ENCODE data around the gene NREP.

- TF ChIP-seq CTCF (IDR thresholded peaks at IDR 0.05) = no peak
- TF ChIP-seq POLR2A (IDR thresholded peaks at IDR 0.05) = no peak
Measured at GRCh38 chr5:111744455-111744854, 12.5 kb downstream of the NREP start.

Data from testis (tissue), 2 donors.